H1 (cell line): ENCODE data around the gene GREB1L. TPM values are rescaled to one million over a fixed set of nuclear protein-coding genes. Genes with fewer than 3 reads are reported as not detected.

Experiments
- CHD2 ChIP-seq: IDR thresholded peaks from 2 replicates; pipeline ENCODE4 v1.6.1; 2012; ENCODE audit warnings: low read length, improper control_type of control experiment
- CHD7 ChIP-seq: fragments of 300-600 bp; sonication (generic); IDR thresholded peaks from 2 replicates; pipeline ENCODE4 v1.7.1; 2012; ENCODE audit warnings: low read length, moderate library complexity, mild to moderate bottlenecking, inconsistent platforms; ENCODE audit not compliant: insufficient replicate concordance
- JUND ChIP-seq: IDR thresholded peaks from 2 replicates; pipeline ENCODE4 v1.6.1; 2011; ENCODE audit warnings: mild to moderate bottlenecking, improper control_type of control experiment, low read length
- RAD21 ChIP-seq, 2 experiments: IDR thresholded peaks in 1 of 2; conservative IDR thresholded peaks in 1 of 2; 2 replicates each; pipeline ENCODE4 v1.6.1; 2011; ENCODE audit warnings: low read depth in 2 of 2, low read length in 2 of 2, improper control_type of control experiment in 1 of 2, inconsistent platforms in 1 of 2, mild to moderate bottlenecking in 1 of 2, moderate library complexity in 1 of 2
- ZNF274 ChIP-seq: IDR thresholded peaks from 2 replicates; pipeline ENCODE4 v1.7.0; 2012; ENCODE audit warnings: low read length, borderline replicate concordance; ENCODE audit errors: extremely low read depth
- polyA plus RNA-seq, 7 experiments: library from polyadenylated mRNA; depleted of rRNA in 3 of 7; stranded (reverse) in 5 of 7; unstranded in 2 of 7; fragments of >200 nt in 5 of 7; fragments of 200-250 nt in 2 of 7; gene quantifications; 1 replicate in 5 of 7; 2 replicates in 1 of 7; 4 replicates in 1 of 7; pipeline versions ENCODE4 v1.2.1 to v1.2.3, GENCODE V29; 2011 to 2013; ENCODE audit warnings: missing spikeins in 2 of 7, mixed read lengths in 2 of 7
- total RNA-seq: library from RNA; stranded (reverse); fragmentation: NEBNext Ultra II Directional; extraction: Animal tissue kit (Norgen Biotek cat#: 25700); gene quantifications from 2 replicates; pipeline ENCODE4 v1.2.1, GENCODE V29; 2021

Gene GREB1L
- total and polyA plus RNA-seq, 2 of the 8 experiments (the other 6 are each of a cell fraction or from before 2014, with no cell fraction given): 0.34 to 1.6 TPM

- TF ChIP-seq CHD7 (no peak), ZNF274 (no peak), JUND (no peak), CHD2 (no peak), RAD21 (IDR thresholded peaks at IDR 0.05 in 1 of 2, conservative IDR thresholded peaks at IDR 0.05 in 1 of 2; ENCODE audit: low read depth in 2 of 2, low read length in 2 of 2) (no peak)
Measured at GRCh38 chr18:21402272-21402671, 160.2 kb downstream of the GREB1L start (continued).
